Activated CD8-positive, alpha-beta T cell treated with anti-CD3 and anti-CD28 coated beads for 36 hours (primary cell): ENCODE measurements around the gene TTC23. TPM values are rescaled to one million over a fixed set of nuclear protein-coding genes. Genes with fewer than 3 reads are reported as not detected.

Experiments used
- ATAC-seq: fragments of 200-7000 bp; cut with Tn5 transposase; one replicate; pipeline ENCODE4 v1.10.0; 2021; ENCODE audit warnings: mild to moderate bottlenecking, moderate library complexity
- CTCF ChIA-PET: fragments of 350-600 bp; sonication (Branson Sonifier 250); formaldehyde crosslinking; loops from one replicate; lab custom pipeline; 2021; ENCODE audit warnings: antibody characterized with exemption; lab: Charles Lee
- POLR2A ChIA-PET: fragments of 350-600 bp; sonication (Branson Sonifier 250); formaldehyde crosslinking; loops from one replicate; lab custom pipeline; 2021; ENCODE audit warnings: antibody characterized with exemption; lab: Charles Lee
- DNase-seq: peaks from one replicate; pipeline ENCODE4 v3.0.0-alpha.2; 2020
- H3K27ac Mint-ChIP-seq: one replicate; pipeline ENCODE4 v1.8.0; 2021; ENCODE audit warnings: mild to moderate bottlenecking, mixed read lengths
- H3K27me3 Mint-ChIP-seq: one replicate; pipeline ENCODE4 v1.8.0; 2021; ENCODE audit warnings: mixed read lengths
- H3K36me3 Mint-ChIP-seq: one replicate; pipeline ENCODE4 v1.8.0; 2021; ENCODE audit warnings: low read depth, mixed read lengths
- H3K4me1 Mint-ChIP-seq: one replicate; pipeline ENCODE4 v1.8.0; 2021; ENCODE audit warnings: low read depth, mixed read lengths
- H3K4me3 Mint-ChIP-seq: one replicate; pipeline ENCODE4 v1.8.0; 2021; ENCODE audit warnings: mild to moderate bottlenecking, moderate library complexity, mixed read lengths
- H3K9me3 Mint-ChIP-seq: one replicate; pipeline ENCODE4 v1.8.0; 2021; ENCODE audit warnings: mixed read lengths
- intact Hi-C: fragments of 100-400 bp; cut with micrococcal nuclease; formaldehyde crosslinking; loops from one replicate; pipeline ENCODE4 v1.10.0; 2022
- total RNA-seq, 2 experiments: library from RNA; stranded (reverse); gene quantifications; one replicate each; pipeline ENCODE4 v1.2.3, GENCODE V29; 2021
- TF ChIP-seq, protein P1 (sequence below): fragments of 200-600 bp; IDR thresholded peaks from one replicate; pipeline ENCODE4 v1.8.0; 2022; ENCODE audit warnings: antibody characterized with exemption, mild to moderate bottlenecking

Gene TTC23
- total RNA-seq, 2 experiments from 2014 or later = 4.3 to 4.4 TPM

DNA sequence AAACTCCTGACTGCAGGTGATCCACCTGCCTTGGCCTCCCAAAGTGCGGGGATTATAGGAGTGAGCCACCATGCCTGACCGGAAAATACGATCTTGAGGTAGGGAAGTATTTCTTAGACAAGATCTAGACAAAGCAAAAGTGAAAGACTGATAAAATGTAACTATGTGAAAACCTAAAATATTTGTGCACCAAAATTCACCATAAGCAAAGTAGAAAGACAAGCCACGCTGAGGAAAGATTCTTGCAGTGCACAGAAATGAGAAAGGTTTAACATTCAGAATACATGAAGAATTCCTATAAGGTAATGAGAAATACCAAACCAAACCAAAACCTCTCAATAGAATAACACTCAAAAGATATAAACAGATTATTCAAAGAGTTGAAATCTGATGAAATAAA, 108.8 kb downstream of the TTC23 start:
- no peak overlapping the region for H3K4me3 Mint-ChIP-seq
- POLR2A ChIA-PET = no interaction called here
- no peaks in the 10 kb centered on the region for H3K9me3 Mint-ChIP-seq
- no peaks in the 10 kb centered on the region for H3K36me3 Mint-ChIP-seq
- DNase-seq = no peak
- intact Hi-C loops = no loop called here
- H3K4me1 Mint-ChIP-seq = no peaks in the 10 kb centered on the region
- CTCF ChIA-PET = no interaction called here
- TF ChIP-seq, protein P1, sequence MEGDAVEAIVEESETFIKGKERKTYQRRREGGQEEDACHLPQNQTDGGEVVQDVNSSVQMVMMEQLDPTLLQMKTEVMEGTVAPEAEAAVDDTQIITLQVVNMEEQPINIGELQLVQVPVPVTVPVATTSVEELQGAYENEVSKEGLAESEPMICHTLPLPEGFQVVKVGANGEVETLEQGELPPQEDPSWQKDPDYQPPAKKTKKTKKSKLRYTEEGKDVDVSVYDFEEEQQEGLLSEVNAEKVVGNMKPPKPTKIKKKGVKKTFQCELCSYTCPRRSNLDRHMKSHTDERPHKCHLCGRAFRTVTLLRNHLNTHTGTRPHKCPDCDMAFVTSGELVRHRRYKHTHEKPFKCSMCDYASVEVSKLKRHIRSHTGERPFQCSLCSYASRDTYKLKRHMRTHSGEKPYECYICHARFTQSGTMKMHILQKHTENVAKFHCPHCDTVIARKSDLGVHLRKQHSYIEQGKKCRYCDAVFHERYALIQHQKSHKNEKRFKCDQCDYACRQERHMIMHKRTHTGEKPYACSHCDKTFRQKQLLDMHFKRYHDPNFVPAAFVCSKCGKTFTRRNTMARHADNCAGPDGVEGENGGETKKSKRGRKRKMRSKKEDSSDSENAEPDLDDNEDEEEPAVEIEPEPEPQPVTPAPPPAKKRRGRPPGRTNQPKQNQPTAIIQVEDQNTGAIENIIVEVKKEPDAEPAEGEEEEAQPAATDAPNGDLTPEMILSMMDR = no peak
- H3K27ac Mint-ChIP-seq = no peak overlapping the region
- no peaks in the 10 kb centered on the region for H3K27me3 Mint-ChIP-seq
- ATAC-seq = no peak

DNA sequence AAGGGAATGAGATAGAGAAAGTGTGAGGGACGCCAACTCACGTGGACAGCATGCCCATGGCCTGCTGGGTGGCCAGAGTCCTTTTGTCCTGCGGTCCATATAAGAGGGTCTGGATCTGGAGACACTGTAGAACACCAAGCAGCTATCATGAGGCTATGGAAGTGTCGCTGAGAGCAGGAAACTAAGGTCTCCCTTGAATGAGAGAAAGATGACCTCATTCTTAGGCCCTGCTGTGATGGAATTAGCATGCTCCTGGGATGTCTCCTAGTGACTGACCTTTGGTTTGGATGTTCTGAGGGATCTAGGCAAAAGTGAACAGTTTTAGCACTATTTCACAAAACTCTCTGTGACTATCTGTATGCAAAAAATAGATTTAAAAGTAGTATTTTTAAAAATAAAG, 110.1 kb downstream of the TTC23 start:
- Mint-ChIP-seq H3K9me3 (no peaks in the 10 kb centered on the region), H3K27ac (no peak overlapping the region), H3K4me3 (no peak overlapping the region), H3K4me1 (no peaks in the 10 kb centered on the region), H3K36me3 (no peaks in the 10 kb centered on the region), H3K27me3 (no peaks in the 10 kb centered on the region)
- ChIA-PET POLR2A (no interaction called here), CTCF (no interaction called here)
- ATAC-seq (no peak), DNase-seq (no peak)
- TF ChIP-seq, protein P1 = no peak
- intact Hi-C loops = no loop called here

DNA sequence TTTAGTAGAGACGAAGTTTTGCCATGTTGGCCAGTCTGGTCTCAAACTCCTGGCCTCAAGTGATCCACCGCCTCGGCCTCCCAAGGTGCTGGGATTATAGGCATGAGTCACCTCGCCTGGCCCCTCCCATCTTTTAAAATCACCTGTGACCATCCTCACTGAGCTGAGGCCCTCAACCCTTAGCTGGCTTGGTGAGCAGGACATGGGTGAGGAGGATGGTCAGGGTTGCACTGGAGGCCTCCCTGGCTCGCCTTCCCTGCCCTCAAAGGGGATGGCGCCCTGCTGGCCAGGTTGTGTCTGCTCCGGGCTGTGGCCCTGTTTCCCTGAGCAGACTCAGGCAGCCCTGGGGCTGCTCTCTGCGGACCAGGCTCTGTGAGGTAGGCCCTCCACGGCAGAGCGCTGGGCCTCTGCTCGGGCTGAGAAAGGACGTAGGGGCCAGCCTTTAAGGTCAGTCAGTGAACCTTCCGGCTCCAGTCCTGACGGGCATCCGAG, 110.8 kb downstream of the TTC23 start:
- DNase-seq (no peak), ATAC-seq (no peak)
- Mint-ChIP-seq H3K27me3 (no peaks in the 10 kb centered on the region), H3K36me3 (no peaks in the 10 kb centered on the region), H3K27ac (no peak overlapping the region), H3K9me3 (no peaks in the 10 kb centered on the region), H3K4me1 (no peaks in the 10 kb centered on the region), H3K4me3 (no peak overlapping the region)
- TF ChIP-seq, protein P1 = no peak
- ChIA-PET POLR2A (no interaction called here), CTCF (no interaction called here)
- intact Hi-C loops = no loop called here

DNA sequence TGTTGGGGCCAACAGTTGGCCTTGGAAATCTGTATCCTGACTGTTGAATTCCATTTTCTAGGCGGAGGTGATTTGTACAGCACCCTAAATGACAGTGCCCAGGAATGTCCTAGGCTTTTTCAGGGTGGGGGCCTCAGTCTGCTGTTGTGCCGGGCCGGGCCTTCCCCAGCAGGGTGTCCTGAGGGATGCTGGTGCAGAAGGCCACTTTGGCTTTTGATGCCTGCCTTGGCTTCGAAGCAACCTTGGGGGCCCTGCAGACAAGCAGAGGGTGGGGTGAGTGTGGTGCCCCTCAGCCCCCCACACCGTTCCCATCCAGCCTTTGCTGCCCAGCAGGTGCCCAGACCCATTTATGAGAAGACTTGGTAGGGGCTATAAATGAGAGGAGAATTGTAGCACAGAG, 111.5 kb downstream of the TTC23 start:
- no peaks in the 10 kb centered on the region for H3K36me3 Mint-ChIP-seq
- POLR2A ChIA-PET = no interaction called here
- ATAC-seq (no peak), DNase-seq (no peak)
- H3K27ac Mint-ChIP-seq = no peak overlapping the region
- intact Hi-C loops = no loop called here
- TF ChIP-seq, protein P1 = no peak
- H3K27me3 Mint-ChIP-seq = no peaks in the 10 kb centered on the region
- CTCF ChIA-PET = no interaction called here
- no peaks in the 10 kb centered on the region for H3K4me1 Mint-ChIP-seq
- H3K4me3 Mint-ChIP-seq = no peak overlapping the region
- H3K9me3 Mint-ChIP-seq = no peaks in the 10 kb centered on the region

DNA sequence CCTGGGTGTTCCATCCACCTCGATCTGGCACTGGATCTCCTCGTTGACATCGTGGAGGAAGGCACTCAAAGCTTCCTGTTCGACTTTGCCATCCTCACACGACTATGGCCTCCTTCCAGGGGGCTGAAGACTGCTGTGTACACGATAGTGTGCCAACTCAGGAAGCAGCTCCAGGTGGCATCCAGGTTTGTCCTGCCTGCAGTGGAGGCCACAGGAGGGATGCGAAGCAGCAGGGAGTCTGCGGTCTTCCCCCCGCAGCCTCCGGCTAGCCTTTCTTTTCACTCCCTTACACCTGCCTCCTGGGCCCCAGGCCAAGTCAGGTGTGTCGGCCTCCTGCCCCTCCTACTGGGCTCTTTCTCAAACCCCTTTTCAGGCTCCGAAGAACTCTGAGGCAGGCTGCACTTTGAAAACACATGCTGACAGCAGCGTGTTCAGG, 112.3 kb downstream of the TTC23 start:
- intact Hi-C loops = no loop called here
- Mint-ChIP-seq H3K36me3 (no peaks in the 10 kb centered on the region), H3K4me1 (no peaks in the 10 kb centered on the region), H3K4me3 (no peak overlapping the region), H3K27me3 (no peaks in the 10 kb centered on the region), H3K27ac (no peak overlapping the region), H3K9me3 (no peaks in the 10 kb centered on the region)
- ChIA-PET CTCF (no interaction called here), POLR2A (no interaction called here)
- TF ChIP-seq, protein P1 = no peak
- ATAC-seq (no peak), DNase-seq (no peak)
